H9 (cell line): ENCODE measurements around the gene WASHC2C. TPM values are rescaled to one million over a fixed set of nuclear protein-coding genes. Genes with fewer than 3 reads are reported as not detected.
"Not testable (repeated sequence)": the region's sequence is repeated elsewhere in the genome, so short reads cannot be mapped to it uniquely, and the experiment has no call there.

ENCODE experiments used
- DNase-seq: peaks from one replicate; pipeline ENCODE4 v3.0.0-alpha.2; 2017
- H2AFZ ChIP-seq: one replicate; pipeline ENCODE4 v1.6.1; 2013; ENCODE audit warnings: mild to moderate bottlenecking, low read length, control low read depth, moderate library complexity
- H2AK5ac ChIP-seq: 2 replicates; pipeline ENCODE4 v1.6.1; 2013; ENCODE audit warnings: low read length, control low read depth, mixed read lengths; ENCODE audit not compliant: insufficient read length
- H2BK120ac ChIP-seq: one replicate; pipeline ENCODE4 v1.6.1; 2013; ENCODE audit warnings: low read depth, mild to moderate bottlenecking, low read length, control low read depth, inconsistent platforms; ENCODE audit not compliant: poor library complexity, severe bottlenecking
- H2BK12ac ChIP-seq: 2 replicates; pipeline ENCODE4 v1.6.1; 2013; ENCODE audit warnings: low read length, control low read depth, mixed read lengths, low read depth; ENCODE audit not compliant: insufficient read length
- H2BK15ac ChIP-seq: 2 replicates; pipeline ENCODE4 v1.6.1; 2013; ENCODE audit warnings: low read depth, low read length, control low read depth
- H2BK20ac ChIP-seq: one replicate; pipeline ENCODE4 v1.6.1; 2013; ENCODE audit warnings: low read depth, mild to moderate bottlenecking, low read length, control low read depth, inconsistent platforms; ENCODE audit not compliant: poor library complexity, severe bottlenecking
- H2BK5ac ChIP-seq: 2 replicates; pipeline ENCODE4 v1.6.1; 2013; ENCODE audit warnings: low read length, control low read depth, mixed read lengths; ENCODE audit not compliant: insufficient read length
- H3K14ac ChIP-seq: 2 replicates; pipeline ENCODE4 v1.6.1; 2013; ENCODE audit warnings: low read length, control low read depth; ENCODE audit not compliant: insufficient read depth
- H3K18ac ChIP-seq: 2 replicates; pipeline ENCODE4 v1.6.1; 2013; ENCODE audit warnings: low read depth, mild to moderate bottlenecking, mixed read lengths, low read length, control low read depth; ENCODE audit not compliant: insufficient read length
- H3K23ac ChIP-seq: 2 replicates; pipeline ENCODE4 v1.6.1; 2013; ENCODE audit warnings: low read length, control low read depth, mixed read lengths, low read depth; ENCODE audit not compliant: insufficient read length
- H3K23me2 ChIP-seq: 2 replicates; pipeline ENCODE4 v1.6.1; 2013; ENCODE audit warnings: low read depth, mild to moderate bottlenecking, mixed read lengths, low read length, control low read depth; ENCODE audit not compliant: insufficient read length, poor library complexity, severe bottlenecking
- H3K27ac ChIP-seq: 2 replicates; pipeline ENCODE4 v1.5.1; 2013; ENCODE audit warnings: low read length, control low read depth, mixed read lengths, low read depth; ENCODE audit not compliant: insufficient read length
- H3K27me3 ChIP-seq: 2 replicates; pipeline ENCODE4 v1.6.1; 2013; ENCODE audit warnings: low read length, control low read depth, inconsistent platforms; ENCODE audit not compliant: insufficient read depth
- H3K4ac ChIP-seq: 2 replicates; pipeline ENCODE4 v1.6.1; 2013; ENCODE audit warnings: low read depth, mild to moderate bottlenecking, control low read depth, inconsistent platforms, low read length, moderate library complexity
- H3K4me1 ChIP-seq: 2 replicates; pipeline ENCODE4 v1.6.1; 2013; ENCODE audit warnings: low read length, control low read depth, inconsistent platforms; ENCODE audit not compliant: insufficient read depth
- H3K4me2 ChIP-seq: 2 replicates; pipeline ENCODE4 v1.6.1; 2013; ENCODE audit warnings: low read length, control low read depth, mixed read lengths; ENCODE audit not compliant: insufficient read length, insufficient read depth
- H3K56ac ChIP-seq: 2 replicates; pipeline ENCODE4 v1.6.1; 2013; ENCODE audit warnings: low read depth, mild to moderate bottlenecking, mixed read lengths, low read length, control low read depth; ENCODE audit not compliant: insufficient read length
- H3K79me1 ChIP-seq: 2 replicates; pipeline ENCODE4 v1.6.1; 2013; ENCODE audit warnings: low read depth, mild to moderate bottlenecking, moderate library complexity, low read length, control low read depth, inconsistent platforms; ENCODE audit not compliant: insufficient read depth, poor library complexity, severe bottlenecking
- H3K79me2 ChIP-seq: 2 replicates; pipeline ENCODE4 v1.6.1; 2013; ENCODE audit warnings: low read length, control low read depth, inconsistent platforms; ENCODE audit not compliant: insufficient read depth
- H3K9ac ChIP-seq: 2 replicates; pipeline ENCODE4 v1.6.1; 2013; ENCODE audit warnings: low read length, control low read depth, mixed read lengths; ENCODE audit not compliant: insufficient read length; ENCODE audit errors: extremely low read depth
- H3K9me3 ChIP-seq: one replicate; pipeline ENCODE4 v1.6.1; 2013; ENCODE audit warnings: low read depth, low read length, inconsistent platforms; ENCODE audit not compliant: control insufficient read depth
- H3T11ph ChIP-seq: one replicate; pipeline ENCODE4 v1.6.1; 2013; ENCODE audit warnings: mild to moderate bottlenecking, low read length, control low read depth, inconsistent platforms
- H4K20me1 ChIP-seq: one replicate; pipeline ENCODE4 v1.6.1; 2013; ENCODE audit not compliant: control insufficient read depth, insufficient read length, insufficient read depth
- H4K5ac ChIP-seq: 2 replicates; pipeline ENCODE4 v1.6.1; 2013; ENCODE audit warnings: low read depth, mild to moderate bottlenecking, mixed read lengths, low read length, control low read depth; ENCODE audit not compliant: insufficient read length
- H4K8ac ChIP-seq: replicated peaks from 2 replicates; pipeline ENCODE4 v1.6.1; 2013; ENCODE audit warnings: low read length, control low read depth, mixed read lengths, low read depth; ENCODE audit not compliant: insufficient read length
- H4K91ac ChIP-seq: 2 replicates; pipeline ENCODE4 v1.6.1; 2013; ENCODE audit warnings: low read depth, mild to moderate bottlenecking, moderate library complexity, mixed read lengths, low read length, control low read depth; ENCODE audit not compliant: insufficient read length
- H3K27ac Mint-ChIP-seq, 3 experiments: 2 replicates in 2 of 3; 3 replicates in 1 of 3; pipeline ENCODE4 v1.8.0; 2020 to 2021; ENCODE audit warnings: mixed read lengths in 3 of 3, mild to moderate bottlenecking in 1 of 3, moderate library complexity in 1 of 3
- H3K27me3 Mint-ChIP-seq: 2 replicates; pipeline ENCODE4 v1.8.0; 2021; ENCODE audit warnings: low read depth, mild to moderate bottlenecking, moderate library complexity, mixed read lengths
- H3K36me3 Mint-ChIP-seq, 3 experiments: 2 replicates in 2 of 3; 3 replicates in 1 of 3; pipeline ENCODE4 v1.8.0; 2020 to 2021; ENCODE audit warnings: low read depth in 3 of 3, mixed read lengths in 3 of 3; ENCODE audit not compliant: insufficient read depth in 1 of 3
- H3K4me1 Mint-ChIP-seq, 2 experiments: 2 replicates each; pipeline ENCODE4 v1.8.0; 2020; ENCODE audit warnings: mixed read lengths in 2 of 2
- H3K4me3 Mint-ChIP-seq, 2 experiments: 2 replicates in 1 of 2; 3 replicates in 1 of 2; pipeline ENCODE4 v1.8.0; 2020 to 2021; ENCODE audit warnings: mild to moderate bottlenecking in 2 of 2, mixed read lengths in 2 of 2, moderate library complexity in 1 of 2
- H3K9me3 Mint-ChIP-seq, 2 experiments: 2 replicates in 1 of 2; 3 replicates in 1 of 2; pipeline ENCODE4 v1.8.0; 2020; ENCODE audit warnings: mild to moderate bottlenecking in 2 of 2, mixed read lengths in 2 of 2, moderate library complexity in 1 of 2
- WGBS: extraction: QIAGEN DNeasy Blood & Tissue Kit; methylation state at CpG from one replicate; pipeline ENCODE4 v1.1.7; 2013; ENCODE audit warnings: missing lambda C conversion rate, low lambda C conversion rate, mixed read lengths; ENCODE audit not compliant: insufficient read length; ENCODE audit errors: extremely low coverage; 5-methylcytosine and 5-hydroxymethylcytosine counted together
- total RNA-seq: library from RNA; stranded (reverse); gene quantifications from 2 replicates; pipeline ENCODE4 v1.2.1, GENCODE V29; 2021

The WASHC2C gene
- total RNA-seq, 1 experiment from 2014 or later = 36.7 TPM

GRCh38 chr10:45771757-45772461 is 44.8 kb downstream of the WASHC2C start:
- not testable (repeated sequence) for H3K4ac ChIP-seq, H2BK5ac ChIP-seq, H3K9ac ChIP-seq, H4K5ac ChIP-seq, H3K9me3 Mint-ChIP-seq, H3K4me1 Mint-ChIP-seq, H2AFZ ChIP-seq, H3K27ac Mint-ChIP-seq, H4K20me1 ChIP-seq, H3K4me2 ChIP-seq, H2AK5ac ChIP-seq, H3K9me3 ChIP-seq, H3K14ac ChIP-seq, DNase-seq, H4K8ac ChIP-seq, H3K23me2 ChIP-seq, H3K23ac ChIP-seq, H3K18ac ChIP-seq, H3K4me3 Mint-ChIP-seq, H2BK15ac ChIP-seq, H3K79me1 ChIP-seq, H3K56ac ChIP-seq, H3K27ac ChIP-seq, H3T11ph ChIP-seq, H3K4me1 ChIP-seq, H3K27me3 Mint-ChIP-seq, H3K79me2 ChIP-seq, H2BK20ac ChIP-seq, H2BK120ac ChIP-seq, H3K27me3 ChIP-seq, H4K91ac ChIP-seq, H2BK12ac ChIP-seq
- H3K36me3 Mint-ChIP-seq = peaks cover 4 to 15% (median 9%) of the 10 kb centered on the region in 3 experiments; a peak in 5 of 7 replicates
- WGBS = no CpG with 5 or more reads among the region's 7 CpGs

DNA sequence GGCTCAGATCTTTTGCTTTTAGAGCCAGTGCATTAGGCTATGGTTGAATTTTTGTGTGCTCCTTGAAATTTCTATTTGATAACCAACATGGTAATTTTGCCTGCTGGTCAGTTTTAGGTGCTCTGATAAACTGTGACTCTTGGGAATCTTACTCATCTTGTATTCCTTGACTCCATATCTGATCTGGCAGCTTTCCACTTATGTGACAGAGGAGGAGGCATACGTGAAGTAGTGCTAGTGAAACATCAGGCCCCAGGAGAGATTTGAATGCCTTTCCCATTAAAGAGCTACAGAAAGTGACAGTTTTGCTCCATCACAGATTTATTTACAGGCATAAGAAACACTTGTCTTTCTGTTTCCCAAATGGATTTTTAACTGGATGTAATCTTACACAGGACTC is 59.2 kb downstream of the WASHC2C start:
- H3K27me3 ChIP-seq, H3K18ac ChIP-seq: not testable (repeated sequence)
- H3K36me3 Mint-ChIP-seq = peaks cover 8 to 23% (median 21%) of the 10 kb centered on the region in 3 experiments; a peak in 6 of 7 replicates

More for the DNA sequence above, 59.2 kb downstream of the WASHC2C start:
- H2AK5ac ChIP-seq, H2BK120ac ChIP-seq, H3K9me3 ChIP-seq, H3T11ph ChIP-seq, DNase-seq, H3K79me1 ChIP-seq, H2AFZ ChIP-seq, H3K9ac ChIP-seq, H4K91ac ChIP-seq, H3K9me3 Mint-ChIP-seq, H3K4me1 ChIP-seq, H3K27ac ChIP-seq, H3K56ac ChIP-seq, H3K4me2 ChIP-seq, H2BK12ac ChIP-seq, H3K14ac ChIP-seq, H4K5ac ChIP-seq, H3K4ac ChIP-seq, H4K20me1 ChIP-seq, H4K8ac ChIP-seq, H2BK15ac ChIP-seq, H3K79me2 ChIP-seq, H3K23me2 ChIP-seq, H3K4me1 Mint-ChIP-seq, H3K27me3 Mint-ChIP-seq, H2BK5ac ChIP-seq, H3K23ac ChIP-seq, H3K27ac Mint-ChIP-seq, H2BK20ac ChIP-seq, H3K4me3 Mint-ChIP-seq: not testable (repeated sequence)
- no CpG with 5 or more reads among the region's 1 CpG for WGBS
